Measurements from ENCODE around the gene ITGA2. TPM values are rescaled to one million over a fixed set of nuclear protein-coding genes. Genes with fewer than 3 reads are reported as not detected.
A peak's percentile ranks its signal among the peaks of the same experiment; 100 is the strongest.

Gene ITGA2
- total RNA-seq, 4 donors from 2014 or later = 5.0 to 22.5 (median 17.4) TPM

DNA sequence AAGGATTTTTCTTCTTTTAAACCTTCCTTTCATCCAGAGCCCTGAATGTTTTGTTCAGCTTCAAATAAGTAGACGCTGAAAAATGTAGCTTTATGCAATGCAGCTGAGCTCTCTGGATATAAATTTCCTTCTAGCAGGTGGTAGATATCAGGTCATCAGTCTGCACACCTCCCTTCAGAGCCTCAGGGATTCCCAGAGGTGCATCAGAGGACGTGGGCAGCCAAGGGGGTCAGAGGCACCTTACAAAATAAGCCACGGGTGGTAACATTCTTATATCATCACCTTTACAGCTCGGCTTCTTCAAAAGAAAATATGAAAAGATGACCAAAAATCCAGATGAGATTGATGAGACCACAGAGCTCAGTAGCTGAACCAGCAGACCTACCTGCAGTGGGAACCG, 101.1 kb downstream of the ITGA2 start:
- no peaks in the 10 kb centered on the region for H3K4me1 ChIP-seq
- H3K4me3 ChIP-seq = no peak overlapping the region
- H3K27me3 ChIP-seq = no peaks in the 10 kb centered on the region

DNA sequence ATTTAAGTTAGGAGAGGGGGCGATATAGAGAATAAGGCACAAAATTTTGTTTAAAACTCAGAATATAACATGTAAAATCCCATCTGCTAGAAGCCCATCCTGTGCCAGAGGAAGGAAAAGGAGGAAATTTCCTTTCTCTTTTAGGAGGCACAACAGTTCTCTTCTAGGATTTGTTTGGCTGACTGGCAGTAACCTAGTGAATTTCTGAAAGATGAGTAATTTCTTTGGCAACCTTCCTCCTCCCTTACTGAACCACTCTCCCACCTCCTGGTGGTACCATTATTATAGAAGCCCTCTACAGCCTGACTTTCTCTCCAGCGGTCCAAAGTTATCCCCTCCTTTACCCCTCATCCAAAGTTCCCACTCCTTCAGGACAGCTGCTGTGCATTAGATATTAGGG, 102.1 kb downstream of the ITGA2 start:
- TF ChIP-seq, protein P1, sequence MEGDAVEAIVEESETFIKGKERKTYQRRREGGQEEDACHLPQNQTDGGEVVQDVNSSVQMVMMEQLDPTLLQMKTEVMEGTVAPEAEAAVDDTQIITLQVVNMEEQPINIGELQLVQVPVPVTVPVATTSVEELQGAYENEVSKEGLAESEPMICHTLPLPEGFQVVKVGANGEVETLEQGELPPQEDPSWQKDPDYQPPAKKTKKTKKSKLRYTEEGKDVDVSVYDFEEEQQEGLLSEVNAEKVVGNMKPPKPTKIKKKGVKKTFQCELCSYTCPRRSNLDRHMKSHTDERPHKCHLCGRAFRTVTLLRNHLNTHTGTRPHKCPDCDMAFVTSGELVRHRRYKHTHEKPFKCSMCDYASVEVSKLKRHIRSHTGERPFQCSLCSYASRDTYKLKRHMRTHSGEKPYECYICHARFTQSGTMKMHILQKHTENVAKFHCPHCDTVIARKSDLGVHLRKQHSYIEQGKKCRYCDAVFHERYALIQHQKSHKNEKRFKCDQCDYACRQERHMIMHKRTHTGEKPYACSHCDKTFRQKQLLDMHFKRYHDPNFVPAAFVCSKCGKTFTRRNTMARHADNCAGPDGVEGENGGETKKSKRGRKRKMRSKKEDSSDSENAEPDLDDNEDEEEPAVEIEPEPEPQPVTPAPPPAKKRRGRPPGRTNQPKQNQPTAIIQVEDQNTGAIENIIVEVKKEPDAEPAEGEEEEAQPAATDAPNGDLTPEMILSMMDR (IDR thresholded peaks at IDR 0.05) = no peak
- no peak for TF ChIP-seq POLR2A (IDR thresholded peaks at IDR 0.05)

More for the DNA sequence above, 101.1 kb downstream of the ITGA2 start:
- no peak overlapping the region for H3K27ac ChIP-seq
- no peaks in the 10 kb centered on the region for H3K9me3 ChIP-seq
- H3K36me3 ChIP-seq = peaks cover 0 to 23% (median 0%) of the 10 kb centered on the region in 3 donors
- TF ChIP-seq, protein P1 (IDR thresholded peaks at IDR 0.05) = no peak
- no peak for TF ChIP-seq POLR2A (IDR thresholded peaks at IDR 0.05)
- no peak for DNase-seq

DNA sequence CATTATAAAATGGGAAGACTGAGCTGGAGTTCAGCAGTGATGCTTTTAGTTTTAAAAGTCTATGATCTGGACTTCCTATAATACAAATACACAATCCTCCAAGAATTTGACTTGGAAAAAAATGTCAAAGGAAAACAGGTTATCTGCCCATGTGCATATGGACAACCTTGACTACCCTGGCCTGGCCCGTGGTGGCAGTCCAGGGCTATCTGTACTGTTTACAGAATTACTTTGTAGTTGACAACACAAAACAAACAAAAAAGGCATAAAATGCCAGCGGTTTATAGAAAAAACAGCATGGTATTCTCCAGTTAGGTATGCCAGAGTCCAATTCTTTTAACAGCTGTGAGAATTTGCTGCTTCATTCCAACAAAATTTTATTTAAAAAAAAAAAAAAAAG, 103.1 kb downstream of the ITGA2 start:
- peaks cover 0 to 24% (median 0%) of the 10 kb centered on the region in 3 donors for H3K36me3 ChIP-seq
- no peaks in the 10 kb centered on the region for H3K27me3 ChIP-seq
- no peak overlapping the region for H3K27ac ChIP-seq
- H3K9me3 ChIP-seq = no peaks in the 10 kb centered on the region
- DNase-seq = no peak
- H3K4me1 ChIP-seq = no peaks in the 10 kb centered on the region
- no peak for TF ChIP-seq POLR2A (IDR thresholded peaks at IDR 0.05)
- TF ChIP-seq, protein P1 (IDR thresholded peaks at IDR 0.05) = no peak
- H3K4me3 ChIP-seq = no peak overlapping the region

More for the DNA sequence above, 102.1 kb downstream of the ITGA2 start:
- no peak overlapping the region for H3K4me3 ChIP-seq
- H3K27me3 ChIP-seq = no peaks in the 10 kb centered on the region
- H3K9me3 ChIP-seq = no peaks in the 10 kb centered on the region
- DNase-seq = no peak
- peaks cover 0 to 23% (median 0%) of the 10 kb centered on the region in 3 donors for H3K36me3 ChIP-seq
- H3K27ac ChIP-seq = no peak overlapping the region
- no peaks in the 10 kb centered on the region for H3K4me1 ChIP-seq

DNA sequence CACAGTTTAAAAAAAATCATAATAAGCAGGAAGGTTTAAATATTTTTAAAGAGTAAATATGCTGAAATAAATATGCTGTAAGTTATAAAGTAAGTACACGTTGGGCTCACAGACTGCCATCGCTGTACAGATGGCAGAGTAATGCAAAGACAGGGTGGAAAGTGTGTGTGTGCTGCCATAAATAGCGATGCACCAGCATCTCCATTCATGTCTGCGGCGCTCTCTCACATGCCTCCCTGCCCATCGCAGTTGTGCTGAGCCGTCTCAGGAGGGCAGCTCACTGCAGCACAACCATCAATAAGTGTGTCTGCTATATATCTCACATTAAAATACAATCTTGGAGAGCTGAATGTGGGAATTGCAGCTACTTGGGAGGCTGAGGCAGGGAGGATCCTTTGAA, 106.1 kb downstream of the ITGA2 start:
- no peaks in the 10 kb centered on the region for H3K27me3 ChIP-seq
- TF ChIP-seq POLR2A (IDR thresholded peaks at IDR 0.05) = no peak
- TF ChIP-seq, protein P1 (IDR thresholded peaks at IDR 0.05) = no peak
- no peak for DNase-seq
- H3K27ac ChIP-seq = no peak overlapping the region
- H3K4me1 ChIP-seq = no peaks in the 10 kb centered on the region
- peaks cover 0 to 44% (median 0%) of the 10 kb centered on the region in 3 donors for H3K36me3 ChIP-seq
- H3K4me3 ChIP-seq = no peak overlapping the region
- H3K9me3 ChIP-seq = no peaks in the 10 kb centered on the region

DNA sequence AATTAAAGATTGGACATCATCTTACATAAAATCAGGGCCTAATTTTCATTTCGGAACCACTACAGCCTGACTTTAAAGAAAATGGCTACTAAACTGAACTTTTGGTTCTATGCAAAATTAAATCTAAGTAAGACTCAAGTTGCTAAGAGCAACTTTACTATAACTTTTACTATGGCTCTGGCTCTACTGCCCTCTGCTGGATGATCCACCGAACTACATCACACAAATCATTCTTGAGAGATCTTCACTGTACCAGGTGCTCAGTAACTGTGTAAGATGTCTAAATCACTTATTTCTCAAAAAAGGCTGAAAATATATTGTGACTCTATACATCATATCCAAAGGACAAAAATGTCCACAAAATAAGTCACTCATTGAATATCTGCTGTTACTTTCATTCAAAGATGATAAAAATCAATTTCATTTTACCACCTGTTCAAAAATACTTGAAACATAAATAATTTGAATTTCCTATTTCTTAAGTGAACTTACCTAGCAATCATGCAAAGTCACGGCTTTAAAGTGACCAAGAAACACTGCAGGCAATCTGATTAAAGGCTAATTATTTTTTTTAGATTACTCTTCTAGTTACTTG, 106.9 kb downstream of the ITGA2 start:
- no peaks in the 10 kb centered on the region for H3K4me1 ChIP-seq
- TF ChIP-seq POLR2A (IDR thresholded peaks at IDR 0.05) = no peak
- TF ChIP-seq, protein P1 (IDR thresholded peaks at IDR 0.05) = peak; percentile 51 to 92 (median 86)
- peaks cover 0 to 52% (median 0%) of the 10 kb centered on the region in 3 donors for H3K36me3 ChIP-seq
- H3K27ac ChIP-seq = no peak overlapping the region
- no peaks in the 10 kb centered on the region for H3K9me3 ChIP-seq
- no peaks in the 10 kb centered on the region for H3K27me3 ChIP-seq
- DNase-seq = peak in 2 of 3 donors; percentile 59 to 90
- H3K4me3 ChIP-seq = no peak overlapping the region

Data from Peyer's patch (tissue), 4 donors.